Skeletal muscle tissue (tissue), 4 donors: Measurements from ENCODE around the gene WSCD1. TPM values are rescaled to one million over a fixed set of nuclear protein-coding genes. Genes with fewer than 3 reads are reported as not detected.

Source experiments
- H3K27ac ChIP-seq: one replicate; pipeline ENCODE4 v1.7.0; 2013; ENCODE audit warnings: mild to moderate bottlenecking, low read depth, low read length, inconsistent platforms
- H3K27me3 ChIP-seq, 3 donors: one replicate each; pipeline ENCODE4 v1.7.0; 2013; ENCODE audit warnings: low read length in 3 of 3; ENCODE audit not compliant: control insufficient read depth in 3 of 3, insufficient read depth in 3 of 3
- H3K36me3 ChIP-seq, 3 donors: one replicate each; pipeline ENCODE4 v1.7.0; 2013; ENCODE audit warnings: low read length in 3 of 3; ENCODE audit not compliant: control insufficient read depth in 3 of 3, insufficient read depth in 3 of 3
- H3K4me1 ChIP-seq, 3 donors: one replicate each; pipeline ENCODE4 v1.7.0; 2013; ENCODE audit warnings: low read length in 3 of 3, mild to moderate bottlenecking in 3 of 3; ENCODE audit not compliant: control insufficient read depth in 3 of 3, insufficient read depth in 3 of 3
- H3K4me3 ChIP-seq, 3 donors: one replicate each; pipeline ENCODE4 v1.7.0; 2013; ENCODE audit warnings: low read length in 3 of 3
- H3K9ac ChIP-seq, 3 donors: one replicate each; pipeline ENCODE4 v1.7.0; 2013; ENCODE audit warnings: low read length in 3 of 3, mild to moderate bottlenecking in 3 of 3, moderate library complexity in 2 of 3, low read depth in 1 of 3
- H3K9me3 ChIP-seq, 3 donors: one replicate each; pipeline ENCODE4 v1.7.0; 2013; ENCODE audit warnings: low read length in 3 of 3; ENCODE audit not compliant: control insufficient read depth in 3 of 3
- total RNA-seq: library from RNA; depleted of rRNA; stranded (reverse); fragments of >200 nt; gene quantifications from one replicate; pipeline ENCODE4 v1.2.3, GENCODE V29; 2014
- donor health status: Osteomylitis.

The WSCD1 gene
- total RNA-seq, 1 donor from 2014 or later, result 33.4 TPM

DNA sequence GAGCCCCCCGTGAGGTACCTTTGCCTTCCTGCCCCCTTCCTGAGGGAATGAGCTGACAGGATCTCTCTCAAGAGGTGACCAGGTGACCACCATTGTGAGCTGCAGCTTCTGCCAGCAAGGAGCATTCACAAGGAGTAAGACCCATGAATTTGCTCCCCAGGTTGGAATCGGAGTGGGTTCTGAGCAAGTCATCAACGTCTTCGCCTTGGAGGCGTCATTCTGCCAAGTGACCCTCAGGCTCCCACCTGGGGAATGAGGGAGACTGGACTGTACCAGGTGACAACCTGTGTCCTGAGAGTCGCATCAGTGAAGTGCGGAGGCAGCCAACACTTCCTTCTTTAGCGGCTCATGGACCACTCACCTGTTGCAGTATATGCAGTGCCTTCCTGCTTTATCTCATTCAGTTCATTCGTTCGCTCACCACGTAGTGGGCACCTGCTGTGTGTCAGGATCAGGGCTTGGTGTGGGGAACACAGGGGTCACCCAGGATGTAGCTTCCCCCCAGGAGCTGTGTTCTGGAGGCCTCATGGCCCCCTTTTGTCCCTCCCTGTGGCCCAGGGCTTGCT, 22.8 kb downstream of the WSCD1 start:
- H3K9ac ChIP-seq, result no peak overlapping the region
- H3K9me3 ChIP-seq, result no peaks in the 10 kb centered on the region
- H3K27me3 ChIP-seq, result peaks cover 0 to 3% (median 0%) of the 10 kb centered on the region in 3 donors
- peaks cover 0 to 21% (median 5%) of the 10 kb centered on the region in 3 donors for H3K36me3 ChIP-seq
- no peak overlapping the region for H3K4me3 ChIP-seq
- H3K27ac ChIP-seq, result no peak overlapping the region
- peaks cover 31 to 50% (median 38%) of the 10 kb centered on the region in 3 donors for H3K4me1 ChIP-seq

DNA sequence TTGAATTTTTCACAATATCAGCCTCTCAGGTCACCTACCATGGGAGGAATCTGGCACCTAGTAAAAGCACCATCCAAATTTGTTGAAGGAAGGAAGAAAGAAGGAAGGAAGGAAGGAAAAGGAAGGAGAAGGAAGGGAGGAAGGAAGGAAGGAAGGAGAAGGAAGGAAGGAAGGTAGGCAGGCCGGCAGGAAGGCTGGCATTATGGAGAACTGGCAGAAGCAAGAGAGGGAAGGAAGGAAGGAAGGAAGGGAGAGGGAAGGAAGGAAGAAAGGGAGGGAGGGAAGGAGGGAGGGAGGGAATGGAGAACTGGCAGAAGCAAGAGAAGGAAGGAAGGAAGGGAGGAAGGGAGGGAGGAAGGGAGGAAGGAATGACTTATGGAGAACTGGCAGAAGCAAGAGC, 24.3 kb downstream of the WSCD1 start:
- no peak overlapping the region for H3K27ac ChIP-seq

DNA sequence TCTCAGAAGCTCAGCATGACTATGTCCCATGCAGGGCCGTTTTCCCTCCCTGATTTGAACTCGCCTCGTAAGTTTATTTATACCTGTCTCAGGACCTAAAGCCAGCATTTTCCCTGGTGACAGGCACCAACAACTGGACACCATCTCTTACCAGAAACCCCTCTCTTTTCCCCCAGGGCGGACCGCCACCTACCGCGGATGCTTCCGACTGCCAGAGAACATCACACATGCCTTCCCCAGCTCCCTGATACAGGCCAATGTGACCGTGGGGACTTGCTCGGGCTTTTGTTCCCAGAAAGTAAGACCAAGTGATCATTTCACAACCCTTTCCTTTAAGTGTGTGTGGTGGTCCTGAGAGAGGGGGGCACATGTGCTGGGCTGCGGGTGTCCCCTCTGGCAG, 24.7 kb downstream of the WSCD1 start:
- Histone ChIP-seq H3K27me3 (peaks cover 0 to 3% (median 0%) of the 10 kb centered on the region in 3 donors), H3K9me3 (no peaks in the 10 kb centered on the region), H3K9ac (no peak overlapping the region), H3K4me1 (peaks cover 40 to 68% (median 54%) of the 10 kb centered on the region in 3 donors), H3K4me3 (no peak overlapping the region), H3K27ac (no peak overlapping the region), H3K36me3 (peaks cover 0 to 21% (median 5%) of the 10 kb centered on the region in 3 donors)

More for the DNA sequence above, 24.3 kb downstream of the WSCD1 start:
- no peak overlapping the region for H3K4me3 ChIP-seq
- H3K9ac ChIP-seq, result no peak overlapping the region
- peaks cover 0 to 21% (median 5%) of the 10 kb centered on the region in 3 donors for H3K36me3 ChIP-seq
- no peaks in the 10 kb centered on the region for H3K9me3 ChIP-seq
- peaks cover 40 to 65% (median 53%) of the 10 kb centered on the region in 3 donors for H3K4me1 ChIP-seq
- peaks cover 0 to 3% (median 0%) of the 10 kb centered on the region in 3 donors for H3K27me3 ChIP-seq

DNA sequence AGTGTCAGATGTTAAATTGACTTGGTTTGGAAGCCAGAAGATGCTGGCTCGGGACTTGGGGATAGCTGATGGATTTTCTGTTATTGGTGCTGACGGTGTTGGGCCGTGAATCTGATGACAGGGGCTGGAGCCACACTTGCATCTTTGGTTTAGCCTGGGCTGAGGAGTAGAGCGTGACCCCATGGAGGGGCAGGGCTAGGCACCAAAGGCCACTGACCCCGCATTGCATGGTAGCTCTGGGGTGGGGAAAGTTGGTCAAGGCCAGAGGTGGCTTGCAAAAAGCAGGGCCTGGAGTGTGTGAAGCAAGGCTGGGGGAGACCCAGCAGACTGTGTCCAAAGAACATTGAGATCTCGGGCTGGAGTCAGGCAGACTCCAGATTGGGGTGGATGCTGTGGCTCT, 25.3 kb downstream of the WSCD1 start:
- peaks cover 40 to 64% (median 51%) of the 10 kb centered on the region in 3 donors for H3K4me1 ChIP-seq
- H3K9ac ChIP-seq, result no peak overlapping the region
- H3K36me3 ChIP-seq, result peaks cover 0 to 21% (median 5%) of the 10 kb centered on the region in 3 donors
- no peak overlapping the region for H3K4me3 ChIP-seq
- no peaks in the 10 kb centered on the region for H3K9me3 ChIP-seq
- H3K27me3 ChIP-seq, result peaks cover 0 to 3% (median 0%) of the 10 kb centered on the region in 3 donors
- H3K27ac ChIP-seq, result no peak overlapping the region

DNA sequence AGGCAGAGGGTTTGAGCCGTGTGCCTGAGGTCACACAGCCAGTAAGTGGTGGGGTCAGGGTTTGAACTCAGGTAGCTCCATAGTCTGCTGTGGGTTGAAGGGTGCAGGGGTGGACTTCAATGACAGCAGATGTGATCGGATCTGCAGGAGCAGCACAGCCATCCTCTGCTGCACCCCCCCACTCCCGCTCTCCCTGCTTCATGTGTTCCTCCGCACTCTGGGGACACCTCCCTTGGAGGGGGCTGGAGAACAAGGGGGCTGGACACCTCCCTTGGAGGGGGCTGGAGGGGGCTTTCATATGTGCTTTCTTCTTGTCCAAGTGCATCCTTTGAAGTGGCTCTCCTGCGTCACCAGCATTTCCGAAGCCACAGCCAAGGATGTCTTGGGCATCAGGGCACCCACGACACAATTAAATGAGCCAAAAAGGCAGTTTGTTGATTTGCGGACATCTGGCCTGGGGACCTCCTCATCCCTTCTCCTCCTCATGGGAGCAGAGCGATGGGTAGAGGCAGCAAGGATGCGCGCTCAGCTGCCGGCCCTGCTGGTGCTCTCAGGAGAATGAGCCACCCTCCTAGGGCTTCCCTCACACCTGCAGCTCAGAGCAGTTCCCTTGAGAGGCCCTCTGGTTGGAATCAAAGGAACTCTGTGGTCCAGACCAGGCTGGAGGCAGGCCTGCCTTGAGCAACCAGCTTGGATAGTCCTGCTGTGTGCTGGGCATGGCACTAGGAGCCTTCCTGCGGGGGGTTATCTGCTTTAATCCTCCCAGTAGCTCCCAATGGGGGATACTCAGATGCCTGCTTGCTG, 26.2 kb downstream of the WSCD1 start:
- Histone ChIP-seq H3K27ac (no peak overlapping the region), H3K9me3 (no peaks in the 10 kb centered on the region), H3K36me3 (peaks cover 0 to 21% (median 5%) of the 10 kb centered on the region in 3 donors), H3K4me1 (peaks cover 36 to 58% (median 46%) of the 10 kb centered on the region in 3 donors), H3K27me3 (peaks cover 0 to 3% (median 0%) of the 10 kb centered on the region in 3 donors), H3K4me3 (no peak overlapping the region), H3K9ac (peak overlapping the region in 1 of 3 donors; percentile 25)

DNA sequence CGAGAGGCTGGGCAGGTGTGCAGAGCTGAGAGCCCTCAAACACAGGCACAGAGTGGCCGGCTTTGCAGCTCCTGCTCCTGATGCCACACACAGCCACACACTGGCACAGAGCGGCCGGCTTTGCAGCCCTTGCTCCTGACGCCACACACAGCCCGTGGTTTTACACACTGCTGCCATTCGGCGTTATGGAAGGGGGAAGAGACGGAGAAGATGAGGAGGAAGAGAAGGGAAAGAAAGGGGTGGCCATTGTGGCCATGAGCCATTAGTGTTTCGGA, 26.8 kb downstream of the WSCD1 start:
- no peaks in the 10 kb centered on the region for H3K9me3 ChIP-seq
- peak overlapping the region in 1 of 3 donors; percentile 25 for H3K9ac ChIP-seq
- H3K4me3 ChIP-seq, result no peak overlapping the region
- H3K27me3 ChIP-seq, result peaks cover 0 to 3% (median 0%) of the 10 kb centered on the region in 3 donors
- H3K4me1 ChIP-seq, result peaks cover 33 to 55% (median 44%) of the 10 kb centered on the region in 3 donors
- peaks cover 0 to 21% (median 5%) of the 10 kb centered on the region in 3 donors for H3K36me3 ChIP-seq
- no peak overlapping the region for H3K27ac ChIP-seq

DNA sequence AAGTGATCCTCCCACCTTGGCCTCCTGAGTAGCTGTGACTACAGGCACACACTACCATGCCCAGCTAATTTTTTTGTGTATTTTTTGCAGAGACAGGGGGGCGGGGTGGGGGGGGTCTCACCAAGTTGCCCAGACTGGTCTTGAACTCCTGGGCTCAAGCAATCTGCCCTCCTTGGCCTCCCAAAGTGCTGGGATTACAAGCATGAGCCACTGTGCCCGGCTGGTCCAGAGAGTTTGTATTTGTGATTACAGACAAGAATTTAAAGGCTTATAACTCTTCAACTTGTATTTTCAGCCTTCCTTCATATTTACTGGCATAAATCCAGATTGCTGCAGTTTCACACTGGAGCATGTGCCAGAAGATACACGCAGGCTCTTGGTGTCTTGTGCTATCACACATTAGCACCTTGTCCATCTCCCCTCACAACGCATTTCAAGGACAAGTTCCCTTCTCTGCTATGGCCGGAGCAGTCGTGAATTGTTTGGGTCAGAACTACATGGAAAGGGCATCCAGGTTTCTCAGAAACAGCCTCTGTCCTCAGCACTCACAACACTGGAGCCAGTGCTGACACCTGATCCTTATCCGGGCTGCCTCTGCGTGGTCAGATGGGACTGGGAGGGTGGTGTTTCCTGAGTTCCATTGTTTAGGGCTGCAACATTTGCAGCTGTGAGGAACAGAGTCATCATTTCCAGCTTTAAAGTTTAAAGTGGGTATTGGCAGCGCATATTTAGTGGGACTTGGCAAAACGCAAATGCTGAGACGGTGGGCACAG, 28.1 kb downstream of the WSCD1 start:
- Histone ChIP-seq H3K27ac (peak overlapping the region; percentile 75), H3K9ac (peak overlapping the region in 2 of 3 donors; percentile 5 to 70), H3K9me3 (no peaks in the 10 kb centered on the region), H3K36me3 (peaks cover 0 to 15% (median 5%) of the 10 kb centered on the region in 3 donors), H3K27me3 (peaks cover 0 to 3% (median 0%) of the 10 kb centered on the region in 3 donors), H3K4me1 (peaks cover 27 to 46% (median 37%) of the 10 kb centered on the region in 3 donors), H3K4me3 (peak overlapping the region; percentile 49 to 56 (median 52))

DNA sequence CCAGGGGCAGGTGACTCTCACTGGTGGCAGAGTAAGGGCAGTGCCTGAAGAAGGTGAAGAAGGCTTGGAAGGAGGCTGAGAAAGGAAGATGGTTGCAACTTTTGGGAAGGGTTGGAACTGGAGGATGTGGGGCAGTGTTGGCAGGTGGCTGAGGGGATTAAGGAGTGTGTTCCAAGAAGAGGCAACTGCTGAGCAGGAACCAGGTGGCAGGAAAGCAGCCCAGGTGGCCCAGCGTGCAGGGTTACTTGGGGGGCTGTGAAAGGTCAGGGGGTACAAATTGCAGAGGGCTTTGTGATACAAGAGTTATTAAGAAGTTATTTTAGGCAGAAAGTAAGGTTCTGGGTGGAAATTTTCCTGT, 28.6 kb downstream of the WSCD1 start:
- H3K27ac ChIP-seq, result peak overlapping the region; percentile 75
- H3K36me3 ChIP-seq, result peaks cover 0 to 15% (median 5%) of the 10 kb centered on the region in 3 donors
- H3K4me1 ChIP-seq, result peaks cover 22 to 40% (median 35%) of the 10 kb centered on the region in 3 donors
- peak overlapping the region in 2 of 3 donors; percentile 52 to 56 for H3K4me3 ChIP-seq
- peaks cover 0 to 3% (median 0%) of the 10 kb centered on the region in 3 donors for H3K27me3 ChIP-seq
- H3K9me3 ChIP-seq, result no peaks in the 10 kb centered on the region
- peak overlapping the region in 2 of 3 donors; percentile 5 to 70 for H3K9ac ChIP-seq

DNA sequence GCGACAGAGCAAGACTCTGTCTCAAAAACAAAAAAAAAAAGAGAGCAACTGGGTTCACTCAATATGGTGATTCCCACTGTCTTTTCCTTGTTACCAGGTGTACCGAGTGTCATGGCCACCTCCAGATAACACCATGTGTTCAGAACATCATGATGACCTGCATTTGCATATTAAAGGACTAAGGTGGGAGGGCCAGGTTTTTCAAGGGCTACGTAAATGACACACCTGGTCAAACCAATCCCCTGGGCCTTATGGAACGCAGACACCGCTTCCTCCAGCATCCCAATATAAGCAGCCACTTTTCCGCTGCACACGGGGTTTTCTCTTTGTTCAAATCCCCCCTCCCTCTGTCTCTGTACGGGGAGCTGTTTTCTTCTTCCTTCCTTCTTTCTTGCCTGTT, 29.3 kb downstream of the WSCD1 start:
- H3K4me3 ChIP-seq, result no peak overlapping the region
- peaks cover 21 to 38% (median 36%) of the 10 kb centered on the region in 3 donors for H3K4me1 ChIP-seq
- H3K27ac ChIP-seq, result peak overlapping the region; percentile 75
- H3K27me3 ChIP-seq, result peaks cover 0 to 3% (median 0%) of the 10 kb centered on the region in 3 donors
- peaks cover 0 to 15% (median 5%) of the 10 kb centered on the region in 3 donors for H3K36me3 ChIP-seq
- H3K9ac ChIP-seq, result no peak overlapping the region
- H3K9me3 ChIP-seq, result no peaks in the 10 kb centered on the region
